Liver (tissue), 9 donors: ENCODE results near the gene SELENOS. TPM values are rescaled to one million over a fixed set of nuclear protein-coding genes. Genes with fewer than 3 reads are reported as not detected.

Experiments
- DNase-seq: peaks from one replicate; pipeline ENCODE4 v3.0.0-alpha.2; 2017; ENCODE audit warnings: low spot score
- H3K27ac ChIP-seq, 2 donors: one replicate each; pipeline ENCODE4 v1.7.0; 2013; ENCODE audit warnings: inconsistent platforms in 2 of 2, low read length in 2 of 2, control low read depth in 1 of 2, low read depth in 1 of 2, mild to moderate bottlenecking in 1 of 2
- H3K27me3 ChIP-seq, 4 donors: one replicate each; pipeline versions ENCODE4 v1.6.1 to v1.7.0; 2013; ENCODE audit warnings: low read length in 3 of 4, inconsistent platforms in 1 of 4, mild to moderate bottlenecking in 1 of 4, moderate library complexity in 1 of 4; ENCODE audit not compliant: control insufficient read depth in 4 of 4, insufficient read depth in 4 of 4
- H3K36me3 ChIP-seq, 4 donors: one replicate each; pipeline versions ENCODE4 v1.6.1 to v1.7.0; 2013; ENCODE audit warnings: low read length in 3 of 4, mild to moderate bottlenecking in 3 of 4, low read depth in 1 of 4, moderate library complexity in 1 of 4; ENCODE audit not compliant: control insufficient read depth in 4 of 4, insufficient read depth in 3 of 4
- H3K4me1 ChIP-seq, 4 donors: one replicate each; pipeline versions ENCODE4 v1.6.1 to v1.7.0; 2013; ENCODE audit warnings: low read length in 3 of 4, mild to moderate bottlenecking in 3 of 4, moderate library complexity in 1 of 4; ENCODE audit not compliant: control insufficient read depth in 4 of 4, insufficient read depth in 4 of 4
- H3K4me3 ChIP-seq, 3 donors: one replicate each; pipeline versions ENCODE4 v1.6.1 to v1.7.0; 2013; ENCODE audit warnings: low read length in 3 of 3, control low read depth in 1 of 3, low read depth in 1 of 3, mild to moderate bottlenecking in 1 of 3
- H3K9ac ChIP-seq, 2 donors: one replicate each; pipeline ENCODE4 v1.7.0; 2013; ENCODE audit warnings: low read length in 2 of 2, mild to moderate bottlenecking in 2 of 2, moderate library complexity in 2 of 2, control low read depth in 1 of 2, low read depth in 1 of 2
- H3K9me3 ChIP-seq, 4 donors: one replicate each; pipeline versions ENCODE4 v1.6.1 to v1.7.0; 2013; ENCODE audit warnings: low read length in 3 of 4; ENCODE audit not compliant: control insufficient read depth in 4 of 4
- EGR1 ChIP-seq, 2 donors: IDR thresholded peaks; 2 replicates each; pipeline ENCODE4 v1.6.1; 2016 to 2018; ENCODE audit warnings: antibody characterized with exemption in 2 of 2, low read depth in 2 of 2
- FOXA2 ChIP-seq: IDR thresholded peaks from 2 replicates; pipeline ENCODE4 v1.6.1; 2016; ENCODE audit warnings: antibody characterized with exemption
- HNF4A ChIP-seq, 2 donors: conservative IDR thresholded peaks; 2 replicates each; pipeline ENCODE4 v1.6.1; 2016; ENCODE audit warnings: antibody characterized with exemption in 2 of 2, mild to moderate bottlenecking in 2 of 2
- HNF4G ChIP-seq: IDR thresholded peaks from 2 replicates; pipeline ENCODE4 v1.6.1; 2016; ENCODE audit warnings: antibody characterized with exemption
- JUND ChIP-seq, 2 donors: IDR thresholded peaks; 2 replicates each; pipeline ENCODE4 v1.6.1; 2016; ENCODE audit warnings: antibody characterized with exemption in 2 of 2
- NR2F2 ChIP-seq: IDR thresholded peaks from 2 replicates; pipeline ENCODE4 v1.6.1; 2016; ENCODE audit warnings: antibody characterized with exemption
- RAD21 ChIP-seq, 2 donors: IDR thresholded peaks; 2 replicates each; pipeline ENCODE4 v1.6.1; 2016; ENCODE audit warnings: antibody characterized with exemption in 2 of 2, mild to moderate bottlenecking in 2 of 2
- RXRA ChIP-seq, 2 donors: IDR thresholded peaks; 2 replicates each; pipeline ENCODE4 v1.6.1; 2017 to 2018; ENCODE audit warnings: antibody characterized with exemption in 2 of 2, mild to moderate bottlenecking in 1 of 2
- SP1 ChIP-seq: IDR thresholded peaks from 2 replicates; pipeline ENCODE4 v1.6.1; 2018; ENCODE audit warnings: antibody characterized with exemption, mild to moderate bottlenecking
- TAF1 ChIP-seq: conservative IDR thresholded peaks from 2 replicates; pipeline ENCODE4 v1.6.1; 2016; ENCODE audit warnings: antibody characterized with exemption, mild to moderate bottlenecking
- YY1 ChIP-seq: IDR thresholded peaks from 2 replicates; pipeline ENCODE4 v1.6.1; 2016; ENCODE audit warnings: antibody characterized with exemption, mild to moderate bottlenecking
- WGBS: extraction: QIAGEN DNeasy Blood & Tissue Kit; methylation state at CpG from one replicate; pipeline ENCODE4 v1.1.7; 2013; 5-methylcytosine and 5-hydroxymethylcytosine counted together
- polyA plus RNA-seq, 2 donors: library from polyadenylated mRNA; stranded (reverse) in 1 of 2; unstranded in 1 of 2; fragments of 200-250 nt in 1 of 2; fragments of >200 nt in 1 of 2; fragmentation: Nextera tagmentation in 1 of 2; extraction: Ambion mirVana in 1 of 2; gene quantifications; one replicate each; pipeline versions ENCODE4 v1.2.1 to v1.2.3, GENCODE V29; 2013 to 2015
- total RNA-seq, 2 donors: library from RNA; depleted of rRNA; stranded (reverse); fragments of >200 nt; gene quantifications; one replicate each; pipeline ENCODE4 v1.2.3, GENCODE V29; 2014
- TF ChIP-seq, protein P1 (sequence below): IDR thresholded peaks from 2 replicates; pipeline ENCODE4 v1.6.1; 2016; ENCODE audit warnings: antibody characterized with exemption
- TF ChIP-seq, protein P2 (sequence below): IDR thresholded peaks from 2 replicates; pipeline ENCODE4 v1.6.1; 2016; ENCODE audit warnings: antibody characterized with exemption
- TF ChIP-seq, protein P3 (sequence below): IDR thresholded peaks from 2 replicates; pipeline ENCODE4 v1.6.1; 2016; ENCODE audit warnings: antibody characterized with exemption, mild to moderate bottlenecking
- TF ChIP-seq, protein P4 (sequence below): IDR thresholded peaks from 2 replicates; pipeline ENCODE4 v1.6.1; 2016; ENCODE audit warnings: antibody characterized with exemption
- donor health status: healthy.
- donor health status: healthy.
- donor health status: healthy.
- donor health status: healthy.
- donor health status: healthy.

The SELENOS gene
- total and polyA plus RNA-seq, 4 donors = 25.8 to 71.1 (median 65.8) TPM

DNA sequence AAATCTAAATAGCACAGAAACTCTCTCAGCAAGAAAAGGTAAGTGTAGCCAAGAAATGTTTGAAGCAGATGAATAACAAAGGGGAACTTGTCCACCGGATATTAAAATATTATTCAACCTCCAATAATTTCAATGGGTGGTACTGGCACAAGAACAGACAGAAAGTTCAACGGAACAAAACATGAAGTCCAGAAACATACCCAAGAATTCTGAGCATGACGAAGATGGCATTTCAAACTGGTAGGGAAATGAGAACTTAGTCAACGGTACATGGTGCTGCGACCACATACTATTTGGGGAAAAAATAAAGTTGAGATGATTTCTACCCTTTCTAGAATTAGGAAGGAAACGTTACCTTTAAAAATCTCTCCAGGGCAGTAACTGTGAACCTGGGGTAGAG, 30.9 kb downstream of the SELENOS start:
- Histone ChIP-seq H3K27me3 (no peaks in the 10 kb centered on the region), H3K36me3 (no peaks in the 10 kb centered on the region), H3K4me3 (no peak overlapping the region), H3K27ac (no peak overlapping the region), H3K4me1 (peaks cover 3 to 14% (median 9%) of the 10 kb centered on the region in 4 donors), H3K9me3 (no peaks in the 10 kb centered on the region), H3K9ac (no peak overlapping the region)
- DNase-seq = no peak
- TF ChIP-seq, protein P1, sequence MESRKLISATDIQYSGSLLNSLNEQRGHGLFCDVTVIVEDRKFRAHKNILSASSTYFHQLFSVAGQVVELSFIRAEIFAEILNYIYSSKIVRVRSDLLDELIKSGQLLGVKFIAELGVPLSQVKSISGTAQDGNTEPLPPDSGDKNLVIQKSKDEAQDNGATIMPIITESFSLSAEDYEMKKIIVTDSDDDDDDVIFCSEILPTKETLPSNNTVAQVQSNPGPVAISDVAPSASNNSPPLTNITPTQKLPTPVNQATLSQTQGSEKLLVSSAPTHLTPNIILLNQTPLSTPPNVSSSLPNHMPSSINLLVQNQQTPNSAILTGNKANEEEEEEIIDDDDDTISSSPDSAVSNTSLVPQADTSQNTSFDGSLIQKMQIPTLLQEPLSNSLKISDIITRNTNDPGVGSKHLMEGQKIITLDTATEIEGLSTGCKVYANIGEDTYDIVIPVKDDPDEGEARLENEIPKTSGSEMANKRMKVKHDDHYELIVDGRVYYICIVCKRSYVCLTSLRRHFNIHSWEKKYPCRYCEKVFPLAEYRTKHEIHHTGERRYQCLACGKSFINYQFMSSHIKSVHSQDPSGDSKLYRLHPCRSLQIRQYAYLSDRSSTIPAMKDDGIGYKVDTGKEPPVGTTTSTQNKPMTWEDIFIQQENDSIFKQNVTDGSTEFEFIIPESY = no peak
- TF ChIP-seq SP1 = no peak
- no peak for TF ChIP-seq TAF1
- WGBS = 76% methylated on average over 6 of the region's 6 CpGs

DNA sequence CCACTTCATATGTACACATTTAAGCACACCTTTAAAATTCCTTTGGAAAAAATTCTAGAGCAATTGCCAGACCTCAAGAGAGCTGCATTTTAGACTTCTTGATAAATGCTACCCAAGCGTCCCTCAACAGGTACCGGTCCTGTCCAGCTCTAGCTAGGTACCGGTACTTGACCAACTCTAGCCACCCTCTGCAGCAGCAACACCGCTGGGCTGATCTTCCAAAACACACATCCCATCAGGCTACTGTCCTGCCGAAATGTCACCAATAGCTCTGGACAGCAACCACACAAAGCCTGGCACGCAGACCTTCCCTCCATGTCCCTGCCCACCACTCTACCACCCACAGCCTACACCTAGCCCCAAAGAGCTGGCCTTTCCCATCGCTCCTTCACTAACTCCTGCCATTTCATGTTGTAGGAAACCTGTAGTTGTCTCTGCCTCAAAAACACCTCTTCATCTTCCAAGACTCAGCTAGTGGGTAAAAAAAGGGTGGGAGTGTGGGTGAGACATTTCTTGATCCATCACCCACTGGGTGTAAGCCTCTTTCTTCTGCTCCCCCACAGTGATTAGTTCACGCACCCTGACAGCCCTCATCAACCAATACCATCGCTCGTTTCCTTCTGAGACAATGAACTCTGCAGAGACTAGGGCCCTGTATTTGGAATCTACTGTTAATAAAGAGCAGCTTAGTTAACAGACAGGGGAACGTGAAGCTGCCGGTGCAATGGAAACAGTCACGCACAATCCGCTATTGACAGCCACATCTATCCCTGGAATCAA, 32.2 kb downstream of the SELENOS start:
- WGBS = 95% methylated on average over 14 of the region's 14 CpGs
- no peak overlapping the region for H3K27ac ChIP-seq
- H3K4me3 ChIP-seq = no peak overlapping the region
- no peaks in the 10 kb centered on the region for H3K27me3 ChIP-seq
- no peaks in the 10 kb centered on the region for H3K36me3 ChIP-seq
- TF ChIP-seq, protein P2, sequence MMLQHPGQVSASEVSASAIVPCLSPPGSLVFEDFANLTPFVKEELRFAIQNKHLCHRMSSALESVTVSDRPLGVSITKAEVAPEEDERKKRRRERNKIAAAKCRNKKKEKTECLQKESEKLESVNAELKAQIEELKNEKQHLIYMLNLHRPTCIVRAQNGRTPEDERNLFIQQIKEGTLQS = no peak
- no peak for TF ChIP-seq JUND (IDR thresholded peaks at IDR 0.05)
- TF ChIP-seq, protein P3, sequence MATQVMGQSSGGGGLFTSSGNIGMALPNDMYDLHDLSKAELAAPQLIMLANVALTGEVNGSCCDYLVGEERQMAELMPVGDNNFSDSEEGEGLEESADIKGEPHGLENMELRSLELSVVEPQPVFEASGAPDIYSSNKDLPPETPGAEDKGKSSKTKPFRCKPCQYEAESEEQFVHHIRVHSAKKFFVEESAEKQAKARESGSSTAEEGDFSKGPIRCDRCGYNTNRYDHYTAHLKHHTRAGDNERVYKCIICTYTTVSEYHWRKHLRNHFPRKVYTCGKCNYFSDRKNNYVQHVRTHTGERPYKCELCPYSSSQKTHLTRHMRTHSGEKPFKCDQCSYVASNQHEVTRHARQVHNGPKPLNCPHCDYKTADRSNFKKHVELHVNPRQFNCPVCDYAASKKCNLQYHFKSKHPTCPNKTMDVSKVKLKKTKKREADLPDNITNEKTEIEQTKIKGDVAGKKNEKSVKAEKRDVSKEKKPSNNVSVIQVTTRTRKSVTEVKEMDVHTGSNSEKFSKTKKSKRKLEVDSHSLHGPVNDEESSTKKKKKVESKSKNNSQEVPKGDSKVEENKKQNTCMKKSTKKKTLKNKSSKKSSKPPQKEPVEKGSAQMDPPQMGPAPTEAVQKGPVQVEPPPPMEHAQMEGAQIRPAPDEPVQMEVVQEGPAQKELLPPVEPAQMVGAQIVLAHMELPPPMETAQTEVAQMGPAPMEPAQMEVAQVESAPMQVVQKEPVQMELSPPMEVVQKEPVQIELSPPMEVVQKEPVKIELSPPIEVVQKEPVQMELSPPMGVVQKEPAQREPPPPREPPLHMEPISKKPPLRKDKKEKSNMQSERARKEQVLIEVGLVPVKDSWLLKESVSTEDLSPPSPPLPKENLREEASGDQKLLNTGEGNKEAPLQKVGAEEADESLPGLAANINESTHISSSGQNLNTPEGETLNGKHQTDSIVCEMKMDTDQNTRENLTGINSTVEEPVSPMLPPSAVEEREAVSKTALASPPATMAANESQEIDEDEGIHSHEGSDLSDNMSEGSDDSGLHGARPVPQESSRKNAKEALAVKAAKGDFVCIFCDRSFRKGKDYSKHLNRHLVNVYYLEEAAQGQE = no peak
- TF ChIP-seq, protein P4, sequence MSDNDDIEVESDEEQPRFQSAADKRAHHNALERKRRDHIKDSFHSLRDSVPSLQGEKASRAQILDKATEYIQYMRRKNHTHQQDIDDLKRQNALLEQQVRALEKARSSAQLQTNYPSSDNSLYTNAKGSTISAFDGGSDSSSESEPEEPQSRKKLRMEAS = no peak
- no peak for TF ChIP-seq SP1
- TF ChIP-seq NR2F2 = no peak
- no peak for TF ChIP-seq HNF4A (conservative IDR thresholded peaks at IDR 0.05)
- TF ChIP-seq RXRA (IDR thresholded peaks at IDR 0.05) = no peak
- no peak for TF ChIP-seq FOXA2
- TF ChIP-seq EGR1 (IDR thresholded peaks at IDR 0.05; ENCODE audit: low read depth in 2 of 2) = no peak
- TF ChIP-seq RAD21 (IDR thresholded peaks at IDR 0.05) = no peak
- TF ChIP-seq YY1 = no peak
- no peak for TF ChIP-seq HNF4G
- DNase-seq = no peak
- no peak overlapping the region for H3K9ac ChIP-seq
- peaks cover 0 to 6% (median 2%) of the 10 kb centered on the region in 4 donors for H3K4me1 ChIP-seq
- no peaks in the 10 kb centered on the region for H3K9me3 ChIP-seq
